IMR-90 (cell line): ENCODE data around the gene AMT. TPM values are rescaled to one million over a fixed set of nuclear protein-coding genes. Genes with fewer than 3 reads are reported as not detected.

Source experiments
- ATAC-seq: fragments of 200-7000 bp; cut with Tn5 transposase; 2 replicates; pipeline ENCODE4 v1.9.1; 2020; ENCODE audit warnings: low read depth, mild to moderate bottlenecking, moderate library complexity
- BruUV-seq: library from RNA; stranded (reverse); fragments of 400-500 nt; replicated peaks from 2 replicates; lab custom pipeline; 2021; lab: Mats Ljungman, UMichigan
- CTCF ChIA-PET: fragments of 300-600 bp; formaldehyde crosslinking; extraction: SDS; loops from one replicate; lab custom pipeline; 2021; ENCODE audit warnings: antibody characterized with exemption; lab: Yijun Ruan, JAX
- POLR2A ChIA-PET: fragments of 300-600 bp; sonication (Branson Sonifier 250); formaldehyde crosslinking; loops from one replicate; lab custom pipeline; 2022; ENCODE audit warnings: antibody characterized with exemption; ENCODE audit not compliant: unreplicated experiment; lab: Charles Lee
- DNase-seq: peaks from one replicate; pipeline ENCODE4 v3.0.0; 2013
- H2AFZ ChIP-seq: replicated peaks from 2 replicates; pipeline ENCODE3; 2013; ENCODE audit warnings: low read length, mild to moderate bottlenecking; ENCODE audit not compliant: poor library complexity
- H2AK5ac ChIP-seq: 2 replicates; pipeline ENCODE4 v1.6.1; 2013; ENCODE audit warnings: low read depth, low read length, inconsistent platforms
- H2AK9ac ChIP-seq: replicated peaks from 2 replicates; pipeline ENCODE3; 2013; ENCODE audit warnings: mild to moderate bottlenecking, low read depth, low read length, moderate library complexity; ENCODE audit not compliant: poor library complexity
- H2BK120ac ChIP-seq: 2 replicates; pipeline ENCODE4 v1.6.1; 2013; ENCODE audit warnings: low read depth, low read length, inconsistent platforms
- H2BK15ac ChIP-seq: 3 replicates; pipeline ENCODE4 v1.6.1; 2013; ENCODE audit warnings: low read depth, low read length, inconsistent platforms
- H2BK20ac ChIP-seq: 2 replicates; pipeline ENCODE4 v1.6.1; 2013; ENCODE audit warnings: low read depth, mild to moderate bottlenecking, inconsistent platforms, low read length, moderate library complexity
- H2BK5ac ChIP-seq: 2 replicates; pipeline ENCODE4 v1.6.1; 2013; ENCODE audit warnings: mild to moderate bottlenecking, low read depth, low read length, inconsistent platforms; ENCODE audit not compliant: poor library complexity, severe bottlenecking
- H3K14ac ChIP-seq: replicated peaks from 2 replicates; pipeline ENCODE4 v1.6.1; 2013; ENCODE audit warnings: low read depth, low read length, inconsistent platforms
- H3K18ac ChIP-seq: 2 replicates; pipeline ENCODE4 v1.6.1; 2013; ENCODE audit warnings: low read depth, low read length, control low read depth
- H3K23ac ChIP-seq: 2 replicates; pipeline ENCODE4 v1.6.1; 2013; ENCODE audit warnings: low read depth, low read length, inconsistent platforms
- H3K27ac ChIP-seq: 2 replicates; pipeline ENCODE4 v1.5.1; 2013; ENCODE audit warnings: mild to moderate bottlenecking, control low read depth, low read length; ENCODE audit not compliant: insufficient read depth
- H3K27me3 ChIP-seq: 2 replicates; pipeline ENCODE4 v1.6.1; 2013; ENCODE audit warnings: low read length; ENCODE audit not compliant: control insufficient read depth, insufficient read depth
- H3K36me3 ChIP-seq: 2 replicates; pipeline ENCODE4 v1.6.1; 2013; ENCODE audit warnings: low read length, mixed read lengths; ENCODE audit not compliant: control insufficient read depth, insufficient read depth
- H3K4ac ChIP-seq: 2 replicates; pipeline ENCODE4 v1.6.1; 2013; ENCODE audit warnings: low read depth, low read length, inconsistent platforms
- H3K4me1 ChIP-seq: 2 replicates; pipeline ENCODE4 v1.6.1; 2013; ENCODE audit warnings: low read length, mixed read lengths; ENCODE audit not compliant: control insufficient read depth, insufficient read depth
- H3K4me2 ChIP-seq: 2 replicates; pipeline ENCODE4 v1.6.1; 2013; ENCODE audit warnings: low read depth, mild to moderate bottlenecking, control low read depth, low read length, moderate library complexity
- H3K4me3 ChIP-seq: 2 replicates; pipeline ENCODE4 v1.5.1; 2013; ENCODE audit warnings: low read depth, mild to moderate bottlenecking, control low read depth, low read length, moderate library complexity; ENCODE audit not compliant: insufficient read depth
- H3K56ac ChIP-seq: 2 replicates; pipeline ENCODE4 v1.6.1; 2013; ENCODE audit warnings: low read length, inconsistent platforms; ENCODE audit not compliant: insufficient read depth; ENCODE audit errors: extremely low read depth
- H3K79me1 ChIP-seq, 2 experiments: 2 replicates each; pipeline ENCODE4 v1.6.1; 2013; ENCODE audit warnings: low read length in 2 of 2, inconsistent platforms in 1 of 2, low read depth in 1 of 2
- H3K9ac ChIP-seq: 2 replicates; pipeline ENCODE4 v1.6.1; 2013; ENCODE audit warnings: low read depth, low read length, control low read depth
- H3K9me1 ChIP-seq: 2 replicates; pipeline ENCODE4 v1.6.1; 2013; ENCODE audit warnings: low read length, inconsistent platforms; ENCODE audit not compliant: insufficient read depth
- H3K9me3 ChIP-seq: 2 replicates; pipeline ENCODE4 v1.6.1; 2013; ENCODE audit warnings: low read length; ENCODE audit not compliant: control insufficient read depth, insufficient read depth
- H4K20me1 ChIP-seq: 2 replicates; pipeline ENCODE4 v1.6.1; 2013; ENCODE audit warnings: low read length, inconsistent platforms; ENCODE audit not compliant: insufficient read depth
- H4K5ac ChIP-seq: 2 replicates; pipeline ENCODE4 v1.6.1; 2013; ENCODE audit warnings: mild to moderate bottlenecking, low read depth, low read length, control low read depth
- H4K8ac ChIP-seq, 2 experiments: 2 replicates each; pipeline ENCODE4 v1.6.1; 2013; ENCODE audit warnings: low read depth in 2 of 2, low read length in 2 of 2, control low read depth in 1 of 2, inconsistent platforms in 1 of 2
- H4K91ac ChIP-seq: 2 replicates; pipeline ENCODE4 v1.6.1; 2013; ENCODE audit warnings: low read depth, low read length, inconsistent platforms; ENCODE audit not compliant: insufficient read depth
- POLR2A ChIP-seq: IDR thresholded peaks from 2 replicates; pipeline ENCODE4 v1.6.1; 2012; ENCODE audit warnings: mild to moderate bottlenecking, low read depth, low read length
- WGBS, 2 experiments: methylation state at CpG; one replicate each; pipeline versions ENCODE4 v1.1.5 to v1.1.7; 2013; ENCODE audit warnings: missing lambda C conversion rate in 2 of 2; ENCODE audit not compliant: insufficient read length in 1 of 2; ENCODE audit errors: extremely low coverage in 2 of 2; 5-methylcytosine and 5-hydroxymethylcytosine counted together
- dilution Hi-C: fragments of 300-500 bp; cut with HindIII; formaldehyde crosslinking; loops from one replicate; pipeline ENCODE4 v1.14.3; 2018; ENCODE audit warnings: low sequenced_read_pairs; ENCODE audit not compliant: unreplicated experiment
- in situ Hi-C: fragments of 300-500 bp; cut with MboI; formaldehyde crosslinking; loops from 3 replicates; pipeline ENCODE4 v1.14.3; 2019; ENCODE audit warnings: low sequenced_read_pairs, inconsistent platforms, mixed read lengths
- intact Hi-C: fragments of 100-400 bp; cut with micrococcal nuclease; formaldehyde crosslinking; loops from 2 replicates; pipeline ENCODE4 v1.10.0; 2022
- polyA plus RNA-seq, 3 experiments: library from polyadenylated mRNA; depleted of rRNA; stranded (reverse); fragments of >200 nt; gene quantifications; 2 replicates each; pipeline ENCODE4 v1.2.3, GENCODE V29; 2012; ENCODE audit warnings: low replicate concordance in 1 of 3
- total RNA-seq: library from RNA; depleted of rRNA; stranded (reverse); fragments of >200 nt; gene quantifications from 2 replicates; pipeline ENCODE4 v1.2.3, GENCODE V29; 2012

Gene AMT
- total and polyA plus RNA-seq, 2 of the 4 experiments (the other 2 are of a cell fraction): 0.36 to 5.5 TPM

DNA sequence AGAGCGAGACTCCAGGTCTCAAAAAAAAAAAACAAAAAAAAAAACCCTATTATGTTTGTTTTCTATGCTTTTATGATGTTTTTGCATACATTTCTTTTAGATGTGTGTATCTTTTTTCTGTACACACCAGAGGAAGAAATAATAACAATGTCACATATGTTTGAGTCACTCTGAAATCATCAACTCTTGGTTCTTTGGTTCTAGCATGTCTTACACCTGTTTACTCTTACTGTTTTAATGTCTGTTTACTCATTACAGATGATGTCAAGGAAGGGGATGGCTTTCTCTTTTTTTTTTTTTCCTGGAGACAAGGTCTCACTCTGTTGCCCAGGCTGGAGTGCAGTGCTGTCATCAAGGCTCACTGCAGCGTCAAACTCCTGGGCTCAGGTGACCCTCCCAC, 34.6 kb downstream of the AMT start:
- H2BK20ac ChIP-seq: no peak overlapping the region
- H2AK9ac ChIP-seq: no peak overlapping the region
- H3K14ac ChIP-seq: no peak overlapping the region
- peaks cover 8% of the 10 kb centered on the region for H3K36me3 ChIP-seq
- H3K4me3 ChIP-seq: no peak overlapping the region
- peak overlapping the region; percentile 35 for H2BK5ac ChIP-seq
- H3K4ac ChIP-seq: no peak overlapping the region
- H4K5ac ChIP-seq: no peak overlapping the region
- ATAC-seq: peak; percentile 77
- H4K20me1 ChIP-seq: peaks cover 99% of the 10 kb centered on the region
- H4K8ac ChIP-seq: no peak overlapping the region
- WGBS, 2 experiments: no CpG with 5 or more reads among the region's 2 CpGs
- no peak overlapping the region for H2AFZ ChIP-seq
- peaks cover 0 to 43% of the 10 kb centered on the region in 2 experiments; a peak in 2 of 4 replicates for H3K79me1 ChIP-seq
- H3K4me1 ChIP-seq: peaks cover 10% of the 10 kb centered on the region
- no peak overlapping the region for H2BK15ac ChIP-seq
- no peak overlapping the region for H4K91ac ChIP-seq
- TF ChIP-seq POLR2A: no peak
- H3K27me3 ChIP-seq: no peaks in the 10 kb centered on the region
- BruUV-seq: no TSS peak
- no peaks in the 10 kb centered on the region for H3K9me3 ChIP-seq
- in situ Hi-C loops: no loop called here
- peak; percentile 69 for DNase-seq
- H3K9me1 ChIP-seq: peaks cover 18% of the 10 kb centered on the region
- no peak overlapping the region for H3K23ac ChIP-seq
- H3K9ac ChIP-seq: no peak overlapping the region
- ChIA-PET POLR2A (no interaction called here), CTCF (no interaction called here)
- no peak overlapping the region for H2BK120ac ChIP-seq
- no peak overlapping the region for H3K4me2 ChIP-seq
- dilution Hi-C loops: no loop called here
- H3K56ac ChIP-seq: no peak overlapping the region
- H3K27ac ChIP-seq: no peak overlapping the region
- intact Hi-C loops: no loop called here
- H3K18ac ChIP-seq: no peak overlapping the region
- H2AK5ac ChIP-seq: no peak overlapping the region
